ENCODE results near the gene WDR64. TPM values are rescaled to one million over a fixed set of nuclear protein-coding genes. Genes with fewer than 3 reads are reported as not detected.

Gene WDR64
- polyA plus RNA-seq, 2 of the 4 experiments (the other 2 are of a cell fraction) = not detected

DNA sequence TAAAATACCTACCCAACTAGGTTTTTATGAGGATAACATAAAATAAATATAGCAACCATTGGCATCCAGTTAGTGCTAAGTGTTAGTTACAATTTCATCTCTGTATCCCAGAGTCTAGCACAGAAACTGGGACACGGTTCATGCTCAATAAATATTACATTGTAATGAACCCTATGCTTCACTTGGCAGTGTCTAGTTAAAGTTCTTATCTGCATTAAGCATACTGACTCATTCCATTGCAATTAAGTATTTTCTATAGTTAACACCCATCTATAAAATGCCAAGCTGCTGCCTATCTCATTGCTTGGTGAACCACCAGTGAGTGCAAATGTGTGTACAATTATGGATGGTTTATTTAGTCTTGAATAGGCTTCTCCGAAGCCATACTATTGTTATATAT lies 27.1 kb upstream of the WDR64 start:
- CTCF ChIA-PET = interaction anchor here (4.3 kb wide), 1 partner anchor 15 kb away, joined by 120 read pairs; no protein-coding TSS in a partner anchor

DNA sequence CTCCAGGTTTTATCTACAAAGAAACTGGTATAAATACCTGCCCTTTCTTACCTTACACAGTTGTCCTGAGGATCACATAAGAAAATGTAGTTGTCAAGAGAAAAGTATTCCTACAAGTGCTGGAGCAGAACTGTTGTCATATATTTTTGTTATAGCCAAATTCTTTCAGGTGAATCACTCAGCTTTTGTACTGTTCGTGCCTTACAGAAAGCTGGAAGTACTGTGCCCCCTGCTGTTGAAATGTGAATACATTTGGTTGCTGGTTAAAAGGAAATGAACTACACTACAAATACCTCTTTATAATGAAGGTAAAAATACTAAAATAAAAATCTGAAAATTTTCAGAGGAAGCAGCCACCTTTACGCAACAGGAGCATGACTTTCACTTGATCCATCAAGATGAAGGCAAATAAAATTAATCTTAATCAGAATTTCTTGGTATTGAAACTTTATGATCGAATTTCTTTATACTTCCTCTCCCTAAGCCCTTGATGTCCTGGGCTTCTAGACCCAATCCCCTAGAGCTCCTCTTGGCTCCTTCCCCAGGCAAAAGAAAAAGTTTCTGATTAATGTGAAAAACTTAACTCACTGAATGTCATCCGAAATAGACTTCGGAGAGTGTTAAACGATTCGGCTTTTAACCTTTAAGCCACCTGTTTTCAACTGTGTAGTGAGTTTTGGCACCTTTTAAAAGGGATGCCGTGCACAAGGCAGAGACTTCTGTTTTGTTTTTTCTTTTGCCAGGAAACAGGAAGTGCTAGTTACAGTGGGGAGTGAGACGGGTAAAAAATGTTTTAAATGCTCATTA lies 24.4 kb upstream of the WDR64 start:
- FAIRE-seq (peak; percentile 56), DNase-seq (ENCODE audit: low read depth in 1 of 2, low spot score in 1 of 2) (peak; percentile 60 to 79), ATAC-seq (peak; percentile 66 to 81; a peak in 5 of 6 replicates)
- peaks cover 46% of the 10 kb centered on the region for H3K4me1 ChIP-seq
- peak overlapping the region; percentile 39 to 42; a peak in 4 of 6 replicates for H3K27ac ChIP-seq
- POLR2A ChIA-PET = interaction anchor here (1.0 to 1.1 kb wide), 3 partner anchors 13 to 95 kb away, joined by 3 to 4 read pairs (median 4); partner anchors contain the start of genes CHML and OPN3
- TF ChIP-seq RAD21 (conservative IDR thresholded peaks at IDR 0.05 in 1 of 2, IDR thresholded peaks at IDR 0.05 in 1 of 2) (peak; percentile 90 to 92), SMC3 (IDR thresholded peaks at IDR 0.05) (peak; percentile 94), E2F6 (IDR thresholded peaks at IDR 0.05; ENCODE audit: borderline replicate concordance, low read depth) (no peak), POLR2AphosphoS2 (conservative IDR thresholded peaks at IDR 0.05; ENCODE audit: low read length) (peak; percentile 69; the same call in 1 of the 2 replicates), FOSL2 (IDR thresholded peaks at IDR 0.05) (no peak), FOSL2 (CRISPR knock-in tag; IDR thresholded peaks at IDR 0.05) (peak; percentile 49), HES2 (IDR thresholded peaks at IDR 0.05) (no peak), CTCF (IDR thresholded peaks at IDR 0.05) (peak; percentile 90)
- H3K4me3 ChIP-seq = no peak overlapping the region
- CTCF ChIA-PET = interaction anchor here (0.5 to 4.3 kb wide), 18 partner anchors 8 to 222 kb away, joined by 3 to 120 read pairs (median 4); partner anchors contain the start of genes CHML, KMO and OPN3
- 52% methylated on average over 9 of the region's 9 CpGs for WGBS (ENCODE audit: missing lambda C conversion rate)
- no peaks in the 10 kb centered on the region for H3K9me3 ChIP-seq
- H3K4me2 ChIP-seq = peak overlapping the region; percentile 17; the same call in 2 of the 3 replicates

More for the DNA sequence above, 27.1 kb upstream of the WDR64 start:
- Histone ChIP-seq H3K9me3 (no peaks in the 10 kb centered on the region), H3K4me1 (peaks cover 36% of the 10 kb centered on the region), H3K4me2 (no peak overlapping the region), H3K4me3 (no peak overlapping the region), H3K27ac (no peak overlapping the region)
- no peak for DNase-seq (ENCODE audit: low read depth in 1 of 2, low spot score in 1 of 2)
- no peak for FAIRE-seq
- TF ChIP-seq EHMT2 (IDR thresholded peaks at IDR 0.05; ENCODE audit: low read depth) (no peak), FOSB (CRISPR knock-in tag; IDR thresholded peaks at IDR 0.05) (no peak), BHLHE40 (IDR thresholded peaks at IDR 0.05; ENCODE audit: low read depth, low read length) (no peak), RFX5 (IDR thresholded peaks at IDR 0.05) (no peak), HOXB13 (CRISPR knock-in tag; IDR thresholded peaks at IDR 0.05; ENCODE audit: low read depth) (no peak), USF2 (IDR thresholded peaks at IDR 0.05) (no peak), RNF2 (IDR thresholded peaks at IDR 0.05; ENCODE audit: borderline replicate concordance, low read depth) (no peak), ZSCAN20 (CRISPR knock-in tag; IDR thresholded peaks at IDR 0.05) (no peak), CHD4 (IDR thresholded peaks at IDR 0.05; ENCODE audit: borderline replicate concordance) (no peak), RCOR1 (IDR thresholded peaks at IDR 0.05; ENCODE audit: low read depth, low read length) (no peak), EP300 (IDR thresholded peaks at IDR 0.05) (no peak), HMGXB4 (CRISPR knock-in tag; IDR thresholded peaks at IDR 0.05; ENCODE audit: borderline replicate concordance) (no peak), POLR2A (IDR thresholded peaks at IDR 0.05; ENCODE audit: low read length) (no peak), TFCP2L1 (CRISPR knock-in tag; IDR thresholded peaks at IDR 0.05) (no peak), MAZ (IDR thresholded peaks at IDR 0.05; ENCODE audit: borderline replicate concordance, low read depth, low read length) (no peak)
- TF ChIP-seq, protein P1, sequence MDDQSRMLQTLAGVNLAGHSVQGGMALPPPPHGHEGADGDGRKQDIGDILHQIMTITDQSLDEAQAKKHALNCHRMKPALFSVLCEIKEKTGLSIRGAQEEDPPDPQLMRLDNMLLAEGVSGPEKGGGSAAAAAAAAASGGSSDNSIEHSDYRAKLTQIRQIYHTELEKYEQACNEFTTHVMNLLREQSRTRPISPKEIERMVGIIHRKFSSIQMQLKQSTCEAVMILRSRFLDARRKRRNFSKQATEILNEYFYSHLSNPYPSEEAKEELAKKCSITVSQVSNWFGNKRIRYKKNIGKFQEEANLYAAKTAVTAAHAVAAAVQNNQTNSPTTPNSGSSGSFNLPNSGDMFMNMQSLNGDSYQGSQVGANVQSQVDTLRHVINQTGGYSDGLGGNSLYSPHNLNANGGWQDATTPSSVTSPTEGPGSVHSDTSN (IDR thresholded peaks at IDR 0.05) = no peak
- WGBS (ENCODE audit: missing lambda C conversion rate) = 89% methylated on average over 2 of the region's 2 CpGs
- ATAC-seq = no peak
- POLR2A ChIA-PET = interaction anchor here (1.3 kb wide), 1 partner anchor 9 kb away, joined by 3 read pairs; no protein-coding TSS in a partner anchor

Data from A549 (cell line).